Activated naive CD8-positive, alpha-beta T cell treated with anti-CD3 and anti-CD28 coated beads for 36 hours (primary cell): ENCODE results near the gene TSC2. TPM values are rescaled to one million over a fixed set of nuclear protein-coding genes. Genes with fewer than 3 reads are reported as not detected.

Source experiments
- DNase-seq: peaks from one replicate; pipeline ENCODE4 v3.0.0; 2021
- H3K27ac Mint-ChIP-seq: one replicate; pipeline ENCODE4 v1.8.0; 2022; ENCODE audit warnings: mild to moderate bottlenecking, moderate library complexity, mixed read lengths
- H3K27me3 Mint-ChIP-seq: one replicate; pipeline ENCODE4 v1.8.0; 2022; ENCODE audit warnings: mild to moderate bottlenecking, mixed read lengths
- H3K36me3 Mint-ChIP-seq: one replicate; pipeline ENCODE4 v1.8.0; 2021; ENCODE audit warnings: mild to moderate bottlenecking, mixed read lengths
- H3K4me1 Mint-ChIP-seq: one replicate; pipeline ENCODE4 v1.8.0; 2021; ENCODE audit warnings: mixed read lengths
- H3K4me3 Mint-ChIP-seq: one replicate; pipeline ENCODE4 v1.8.0; 2022; ENCODE audit warnings: mild to moderate bottlenecking, moderate library complexity, mixed read lengths
- H3K9me3 Mint-ChIP-seq: one replicate; pipeline ENCODE4 v1.8.0; 2022; ENCODE audit warnings: mixed read lengths
- total RNA-seq, 2 experiments: library from RNA; stranded (reverse); gene quantifications; one replicate each; pipeline ENCODE4 v1.2.3, GENCODE V29; 2021

The TSC2 gene
- total RNA-seq, 2 experiments from 2014 or later = 52.3 to 57.5 TPM

- DNase-seq = no peak
- no peaks in the 10 kb centered on the region for H3K9me3 Mint-ChIP-seq
- no peak overlapping the region for H3K27ac Mint-ChIP-seq
- H3K36me3 Mint-ChIP-seq = no peaks in the 10 kb centered on the region
- H3K4me3 Mint-ChIP-seq = no peak overlapping the region
- H3K4me1 Mint-ChIP-seq = peaks cover 2% of the 10 kb centered on the region
- no peaks in the 10 kb centered on the region for H3K27me3 Mint-ChIP-seq
Observed at GRCh38 chr16:2078096-2078495, 30.3 kb downstream of the TSC2 start.

DNA sequence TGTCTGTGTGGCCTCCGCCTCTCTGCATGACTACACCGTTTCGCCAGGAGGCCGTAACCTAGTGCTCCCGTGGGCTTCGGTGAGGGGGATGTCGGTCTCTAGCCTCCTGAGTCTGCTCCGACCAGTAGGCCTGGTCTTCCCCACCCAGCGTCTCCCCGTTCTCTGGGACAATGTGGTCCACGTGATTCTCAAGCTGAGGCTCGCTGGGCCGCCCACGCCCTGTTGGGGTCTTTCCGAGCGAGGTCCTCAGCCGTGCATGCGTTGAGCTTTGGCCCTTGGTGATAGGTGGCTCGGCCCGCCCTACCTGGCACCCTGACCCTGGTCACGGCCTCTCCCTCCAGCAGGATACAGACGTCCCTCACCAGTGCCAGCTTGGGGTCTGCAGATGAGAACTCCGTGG lies 30.9 kb downstream of the TSC2 start:
- DNase-seq = no peak
- no peaks in the 10 kb centered on the region for H3K9me3 Mint-ChIP-seq
- H3K27ac Mint-ChIP-seq = no peak overlapping the region
- peaks cover 2% of the 10 kb centered on the region for H3K4me1 Mint-ChIP-seq
- no peak overlapping the region for H3K4me3 Mint-ChIP-seq
- no peaks in the 10 kb centered on the region for H3K27me3 Mint-ChIP-seq
- H3K36me3 Mint-ChIP-seq = no peaks in the 10 kb centered on the region

DNA sequence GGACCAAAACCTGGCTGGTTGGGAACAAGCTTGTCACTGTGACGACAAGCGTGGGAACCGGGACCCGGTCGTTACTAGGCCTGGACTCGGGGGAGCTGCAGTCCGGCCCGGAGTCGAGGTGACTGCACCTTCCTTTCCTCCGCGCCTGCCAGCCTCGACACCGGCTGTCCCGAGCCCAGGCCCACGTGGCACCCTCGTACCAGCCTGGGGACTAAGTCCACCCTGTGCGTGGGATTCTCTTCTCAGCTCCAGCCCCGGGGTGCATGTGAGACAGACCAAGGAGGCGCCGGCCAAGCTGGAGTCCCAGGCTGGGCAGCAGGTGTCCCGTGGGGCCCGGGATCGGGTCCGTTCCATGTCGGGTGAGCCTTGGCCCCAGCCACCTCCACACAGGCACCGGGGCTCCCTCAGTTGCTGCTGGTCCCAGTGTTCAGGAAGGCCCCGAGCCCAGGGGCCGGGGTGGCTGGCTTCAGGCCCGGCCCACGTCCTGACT lies 31.6 kb downstream of the TSC2 start:
- Mint-ChIP-seq H3K27ac (no peak overlapping the region), H3K4me1 (peaks cover 2% of the 10 kb centered on the region), H3K27me3 (no peaks in the 10 kb centered on the region), H3K9me3 (no peaks in the 10 kb centered on the region), H3K36me3 (no peaks in the 10 kb centered on the region), H3K4me3 (no peak overlapping the region)
- DNase-seq = no peak

DNA sequence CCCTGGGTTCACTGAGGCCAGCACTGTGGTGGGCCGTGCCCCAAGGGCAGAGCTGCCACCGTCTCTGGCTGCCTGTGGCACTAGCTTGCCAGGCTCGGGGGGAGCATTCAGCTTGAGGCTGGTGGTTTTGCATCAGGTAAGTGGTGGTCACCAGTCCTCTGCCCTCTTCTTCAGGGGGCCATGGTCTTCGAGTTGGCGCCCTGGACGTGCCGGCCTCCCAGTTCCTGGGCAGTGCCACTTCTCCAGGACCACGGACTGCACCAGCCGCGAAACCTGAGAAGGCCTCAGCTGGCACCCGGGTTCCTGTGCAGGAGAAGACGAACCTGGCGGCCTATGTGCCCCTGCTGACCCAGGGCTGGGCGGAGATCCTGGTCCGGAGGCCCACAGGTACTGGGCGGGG lies 32.2 kb downstream of the TSC2 start:
- DNase-seq = no peak
- Mint-ChIP-seq H3K27ac (no peak overlapping the region), H3K4me3 (no peak overlapping the region), H3K4me1 (peaks cover 2% of the 10 kb centered on the region), H3K9me3 (no peaks in the 10 kb centered on the region), H3K27me3 (no peaks in the 10 kb centered on the region), H3K36me3 (no peaks in the 10 kb centered on the region)

- peaks cover 2% of the 10 kb centered on the region for H3K4me1 Mint-ChIP-seq
- no peaks in the 10 kb centered on the region for H3K36me3 Mint-ChIP-seq
- H3K9me3 Mint-ChIP-seq = no peaks in the 10 kb centered on the region
- no peak overlapping the region for H3K27ac Mint-ChIP-seq
- no peaks in the 10 kb centered on the region for H3K27me3 Mint-ChIP-seq
- no peak for DNase-seq
- no peak overlapping the region for H3K4me3 Mint-ChIP-seq
Observed at GRCh38 chr16:2081201-2082084, 33.7 kb downstream of the TSC2 start.

GRCh38 chr16:2082171-2082982 lies 34.6 kb downstream of the TSC2 start:
- Mint-ChIP-seq H3K4me3 (no peak overlapping the region), H3K27ac (no peak overlapping the region), H3K9me3 (no peaks in the 10 kb centered on the region), H3K36me3 (no peaks in the 10 kb centered on the region), H3K27me3 (no peaks in the 10 kb centered on the region), H3K4me1 (peaks cover 2% of the 10 kb centered on the region)
- DNase-seq = no peak

- DNase-seq = no peak
- H3K27me3 Mint-ChIP-seq = no peaks in the 10 kb centered on the region
- no peak overlapping the region for H3K4me3 Mint-ChIP-seq
- H3K27ac Mint-ChIP-seq = peak overlapping the region; percentile 29
- peaks cover 2% of the 10 kb centered on the region for H3K4me1 Mint-ChIP-seq
- no peaks in the 10 kb centered on the region for H3K36me3 Mint-ChIP-seq
- H3K9me3 Mint-ChIP-seq = no peaks in the 10 kb centered on the region
Observed at GRCh38 chr16:2082983-2083364, 35.2 kb downstream of the TSC2 start.

GRCh38 chr16:2083409-2083808 lies 35.6 kb downstream of the TSC2 start:
- Mint-ChIP-seq H3K4me3 (no peak overlapping the region), H3K9me3 (no peaks in the 10 kb centered on the region), H3K27me3 (no peaks in the 10 kb centered on the region), H3K4me1 (peaks cover 2% of the 10 kb centered on the region), H3K36me3 (no peaks in the 10 kb centered on the region), H3K27ac (no peak overlapping the region)
- DNase-seq = no peak

- H3K9me3 Mint-ChIP-seq = no peaks in the 10 kb centered on the region
- no peaks in the 10 kb centered on the region for H3K27me3 Mint-ChIP-seq
Observed at GRCh38 chr16:2083876-2084780, 36.3 kb downstream of the TSC2 start.

GRCh38 chr16:2084895-2085625 lies 37.3 kb downstream of the TSC2 start:
- no peak for DNase-seq
- H3K27me3 Mint-ChIP-seq = no peaks in the 10 kb centered on the region
- H3K9me3 Mint-ChIP-seq = no peaks in the 10 kb centered on the region
- H3K4me1 Mint-ChIP-seq = peaks cover 2% of the 10 kb centered on the region
- no peak overlapping the region for H3K4me3 Mint-ChIP-seq
- peaks cover 6% of the 10 kb centered on the region for H3K36me3 Mint-ChIP-seq
- no peak overlapping the region for H3K27ac Mint-ChIP-seq

More at GRCh38 chr16:2083876-2084780, 36.3 kb downstream of the TSC2 start:
- DNase-seq = no peak
- Mint-ChIP-seq H3K4me1 (peaks cover 2% of the 10 kb centered on the region), H3K27ac (no peak overlapping the region), H3K4me3 (no peak overlapping the region), H3K36me3 (peaks cover 3% of the 10 kb centered on the region)

- no peak overlapping the region for H3K4me3 Mint-ChIP-seq
- no peak for DNase-seq
- no peaks in the 10 kb centered on the region for H3K27me3 Mint-ChIP-seq
- H3K9me3 Mint-ChIP-seq = no peaks in the 10 kb centered on the region
- H3K4me1 Mint-ChIP-seq = peaks cover 2% of the 10 kb centered on the region
- H3K36me3 Mint-ChIP-seq = peaks cover 6% of the 10 kb centered on the region
- no peak overlapping the region for H3K27ac Mint-ChIP-seq
Observed at GRCh38 chr16:2085669-2086068, 37.9 kb downstream of the TSC2 start.

DNA sequence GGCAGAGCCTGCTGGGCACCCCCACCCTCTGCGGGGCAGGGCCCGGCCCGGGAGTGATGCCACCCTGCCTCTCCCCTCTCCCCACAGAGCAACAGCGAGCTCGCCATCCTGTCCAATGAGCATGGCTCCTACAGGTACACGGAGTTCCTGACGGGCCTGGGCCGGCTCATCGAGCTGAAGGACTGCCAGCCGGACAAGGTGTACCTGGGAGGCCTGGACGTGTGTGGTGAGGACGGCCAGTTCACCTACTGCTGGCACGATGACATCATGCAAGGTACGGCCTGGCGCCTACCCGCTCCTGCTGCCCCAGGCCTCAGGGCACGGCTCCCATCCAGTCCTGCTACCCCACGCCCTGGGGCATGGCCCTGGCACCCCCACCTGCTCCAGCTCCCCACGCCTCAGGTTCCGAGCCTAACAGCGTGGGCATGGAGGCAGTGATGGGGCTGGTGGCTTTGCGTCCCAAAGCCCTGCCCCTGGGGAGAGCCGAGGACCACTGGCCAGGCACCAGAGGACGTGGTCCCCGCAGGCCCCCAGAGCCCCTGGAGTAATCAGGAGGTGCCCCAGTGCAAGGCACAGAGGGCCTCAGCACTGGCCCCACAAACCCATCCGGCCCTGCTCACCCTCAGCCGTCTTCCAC lies 38.4 kb downstream of the TSC2 start:
- Mint-ChIP-seq H3K27ac (no peak overlapping the region), H3K4me3 (no peak overlapping the region), H3K36me3 (peaks cover 6% of the 10 kb centered on the region), H3K27me3 (no peaks in the 10 kb centered on the region), H3K9me3 (no peaks in the 10 kb centered on the region), H3K4me1 (peaks cover 2% of the 10 kb centered on the region)
- no peak for DNase-seq

- H3K4me3 Mint-ChIP-seq = no peak overlapping the region
- DNase-seq = no peak
- no peaks in the 10 kb centered on the region for H3K27me3 Mint-ChIP-seq
- peaks cover 6% of the 10 kb centered on the region for H3K36me3 Mint-ChIP-seq
- H3K9me3 Mint-ChIP-seq = no peaks in the 10 kb centered on the region
- H3K4me1 Mint-ChIP-seq = peaks cover 2% of the 10 kb centered on the region
- H3K27ac Mint-ChIP-seq = no peak overlapping the region
Observed at GRCh38 chr16:2086812-2087747, 39.3 kb downstream of the TSC2 start.
